GDM1 (cell line): ENCODE data around the gene PDXK.

Source experiments
- DNase-seq: peaks from one replicate; lab custom pipeline; 2025; lab: John Stamatoyannopoulos, UW

Gene PDXK

GRCh38 chr21:43803558-43804300 is 84.8 kb downstream of the PDXK start:
- DNase-seq = no peak

- DNase-seq = no peak
Measured at GRCh38 chr21:43805275-43805800, 86.4 kb downstream of the PDXK start.

GRCh38 chr21:43806017-43806710 is 87.2 kb downstream of the PDXK start:
- DNase-seq = no peak

GRCh38 chr21:43808367-43808766 is 89.4 kb downstream of the PDXK start:
- no peak for DNase-seq

- no peak for DNase-seq
Measured at GRCh38 chr21:43808832-43809251, 89.9 kb downstream of the PDXK start.

GRCh38 chr21:43809346-43809799 is 90.4 kb downstream of the PDXK start:
- DNase-seq = no peak

GRCh38 chr21:43809853-43810504 is 91.0 kb downstream of the PDXK start:
- no peak for DNase-seq

GRCh38 chr21:43810505-43811261 is 91.8 kb downstream of the PDXK start:
- DNase-seq = peak; percentile 71

- DNase-seq = no peak
Measured at GRCh38 chr21:43811262-43812105, 92.6 kb downstream of the PDXK start.
